Measurements from ENCODE around the gene IGLL1.
A peak's percentile ranks its signal among the peaks of the same experiment; 100 is the strongest.
"Not testable (repeated sequence)": the region's sequence is repeated elsewhere in the genome, so short reads cannot be mapped to it uniquely, and the experiment has no call there.

The IGLL1 gene

GRCh38 chr22:23591201-23591791, 11.2 kb upstream of the IGLL1 start:
- peak; percentile 13 to 32 (median 26) for DNase-seq

- DNase-seq: no peak
These were observed 3.7 kb upstream of the IGLL1 start for GRCh38 chr22:23583836-23584235.

DNA sequence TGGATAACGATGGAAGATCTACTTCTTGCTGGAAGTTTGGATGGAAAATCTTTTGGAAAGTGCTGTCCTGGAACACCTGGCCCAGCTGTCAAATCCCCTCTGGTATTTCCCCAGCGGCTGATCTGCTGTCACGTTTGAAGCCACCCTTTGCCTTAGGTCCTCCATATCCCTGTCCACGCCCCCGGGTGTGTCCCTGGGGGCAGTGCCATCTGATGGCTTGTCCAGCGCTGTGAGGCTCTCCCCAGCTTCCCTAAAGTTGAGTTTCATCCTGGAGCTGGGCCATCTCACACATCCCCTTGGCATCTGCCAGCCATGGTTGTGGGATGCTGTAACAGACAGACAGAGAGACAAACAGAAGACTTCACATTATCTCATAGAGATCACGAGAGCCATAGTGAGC, 3.1 kb upstream of the IGLL1 start:
- no peak for DNase-seq

GRCh38 chr22:23581260-23581650, 1.2 kb upstream of the IGLL1 start:
- no peak for DNase-seq

DNA sequence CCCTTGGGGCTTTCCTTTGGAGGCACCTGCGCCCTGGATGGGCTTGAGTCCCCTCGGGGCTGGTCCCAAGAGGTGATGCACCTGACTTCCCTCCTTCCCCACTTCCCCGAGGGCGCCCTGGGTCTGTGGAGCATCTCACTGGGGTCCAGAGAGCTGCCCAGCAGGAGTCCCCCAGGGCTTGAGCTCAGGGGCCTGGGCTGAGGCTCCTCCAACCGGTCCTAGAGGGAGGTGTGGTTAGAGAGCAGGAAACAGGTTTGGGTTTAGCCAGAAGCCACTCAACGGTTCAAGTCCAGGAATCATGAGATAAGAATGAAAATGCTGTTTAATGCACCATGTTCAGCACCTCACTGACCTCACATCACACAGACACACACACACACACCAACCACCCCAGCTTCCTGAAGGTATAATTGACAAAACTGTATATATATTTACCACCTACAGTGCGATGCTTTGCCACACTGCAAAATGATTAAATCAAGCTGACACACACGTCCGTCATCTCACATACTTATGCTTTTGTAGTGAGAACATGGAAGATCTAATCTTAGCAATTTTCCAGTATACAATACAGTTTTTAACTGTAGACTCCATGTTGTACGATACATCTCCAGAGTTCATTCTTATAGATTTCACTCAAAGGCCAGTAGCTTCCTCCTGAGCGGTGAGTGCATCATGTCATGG, 628 bp upstream of the IGLL1 start:
- no peak for DNase-seq

- DNase-seq: no peak
These were observed 810 bp downstream of the IGLL1 start for GRCh38 chr22:23579280-23579679.

DNA sequence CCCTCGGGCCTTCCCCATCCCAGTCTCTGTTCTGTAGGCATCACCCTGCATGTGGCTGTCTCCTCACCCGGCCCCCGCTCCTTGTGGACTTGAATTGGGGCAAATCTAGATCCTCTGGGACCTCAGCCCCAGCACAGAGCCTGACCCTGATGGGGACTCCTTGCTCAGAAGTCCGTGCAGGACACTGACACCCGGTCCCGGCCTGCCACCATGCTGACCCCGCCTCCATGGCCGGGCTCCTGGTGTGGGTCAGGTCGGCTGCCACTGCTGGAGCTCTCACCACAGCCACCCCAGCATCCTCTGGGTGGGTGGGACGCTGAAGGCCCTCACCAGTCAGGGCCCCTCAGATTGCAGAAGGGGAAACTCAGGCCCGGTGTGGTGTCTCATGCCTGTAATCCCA, 1.8 kb downstream of the IGLL1 start:
- DNase-seq: no peak

- no peak for DNase-seq
These were observed 3.4 kb downstream of the IGLL1 start for GRCh38 chr22:23576681-23577080.

GRCh38 chr22:23575601-23576000, 4.5 kb downstream of the IGLL1 start:
- DNase-seq: no peak

DNA sequence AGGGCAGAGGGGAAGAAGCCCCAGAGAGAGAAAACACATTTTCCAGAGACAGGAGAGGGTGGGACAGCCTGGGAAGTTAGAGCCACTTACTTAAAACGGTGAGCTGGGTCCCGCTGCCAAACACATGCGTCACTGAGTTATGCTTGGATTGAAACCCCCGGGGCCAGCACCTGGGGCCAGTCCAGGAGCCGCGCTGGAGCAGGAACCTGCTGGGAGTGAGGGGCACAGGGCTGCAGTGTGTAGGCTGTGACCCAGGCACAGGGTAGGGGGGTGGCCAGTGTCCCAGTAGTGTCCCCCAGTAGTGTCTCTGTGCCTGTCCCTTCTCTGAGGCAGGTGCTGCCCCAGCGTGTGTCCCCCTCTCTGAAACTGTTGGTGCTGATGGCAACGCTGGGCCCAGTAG, 5.2 kb downstream of the IGLL1 start:
- no peak for DNase-seq

DNA sequence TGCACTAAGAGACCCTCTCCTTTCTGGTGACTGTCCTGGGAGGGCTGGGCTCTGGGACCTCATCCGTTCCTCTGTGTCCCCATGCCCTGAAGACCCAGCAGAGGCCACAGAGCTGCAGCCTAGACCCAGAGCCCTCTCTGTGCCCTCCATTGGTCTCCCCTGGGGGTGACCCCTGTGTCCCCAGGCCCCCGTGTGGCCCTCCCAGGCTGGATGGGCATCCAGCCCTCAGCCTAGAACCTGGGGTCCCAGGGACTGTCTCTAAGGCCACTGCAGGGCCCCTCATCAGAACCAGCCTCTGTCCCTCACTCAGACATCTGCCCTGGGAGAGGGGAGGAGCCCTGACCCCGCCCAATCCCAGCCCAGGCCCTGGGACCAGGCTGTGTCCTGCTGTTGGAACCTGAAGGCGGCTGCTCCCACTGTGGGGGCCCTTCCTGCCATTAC, 5.7 kb downstream of the IGLL1 start:
- no peak for DNase-seq

GRCh38 chr22:23573701-23574235, 6.3 kb downstream of the IGLL1 start:
- not testable (repeated sequence) for DNase-seq

GRCh38 chr22:23573106-23573505, 7.0 kb downstream of the IGLL1 start:
- not testable (repeated sequence) for DNase-seq

GRCh38 chr22:23571486-23571885, 8.6 kb downstream of the IGLL1 start:
- DNase-seq: no peak

DNA sequence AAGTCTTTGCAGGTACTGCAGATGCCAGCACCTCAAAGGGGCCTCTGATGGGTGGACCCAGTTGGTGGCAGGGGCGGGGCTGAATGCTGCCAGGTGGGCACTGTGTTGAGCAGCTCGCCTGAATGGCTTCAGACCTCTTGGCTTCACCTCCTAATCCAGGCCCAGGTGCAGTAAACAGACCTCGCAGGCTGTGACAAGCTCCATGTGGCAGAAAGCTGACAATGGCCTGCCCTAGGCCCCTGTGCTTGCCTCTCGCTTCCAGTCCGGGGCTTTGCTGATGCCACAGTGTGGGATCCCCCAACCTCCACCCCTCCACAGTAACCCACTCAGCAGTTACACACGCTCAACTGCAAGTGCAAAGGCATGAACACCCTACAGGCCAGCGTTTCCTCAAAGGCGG, 9.4 kb downstream of the IGLL1 start:
- DNase-seq: no peak

DNA sequence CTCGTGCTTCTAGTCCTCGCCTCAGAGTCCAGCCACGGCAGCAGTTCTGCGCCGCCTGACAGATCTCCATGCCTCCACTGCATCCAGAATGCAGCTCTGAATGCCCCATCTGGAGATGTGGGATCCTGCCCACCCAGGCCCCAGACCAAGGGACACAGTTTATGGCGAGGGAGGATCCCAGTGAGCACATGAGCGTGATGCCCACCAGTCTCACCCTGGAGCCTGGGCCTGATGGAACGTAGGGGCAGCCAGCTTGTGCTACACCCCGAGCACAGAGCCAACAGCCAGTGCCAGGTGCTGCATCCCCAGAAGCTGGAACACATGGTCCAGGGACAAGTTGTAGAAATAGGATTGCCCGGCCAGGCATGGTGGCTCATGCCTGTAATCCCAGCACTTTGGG, 10.4 kb downstream of the IGLL1 start:
- no peak for DNase-seq

DNA sequence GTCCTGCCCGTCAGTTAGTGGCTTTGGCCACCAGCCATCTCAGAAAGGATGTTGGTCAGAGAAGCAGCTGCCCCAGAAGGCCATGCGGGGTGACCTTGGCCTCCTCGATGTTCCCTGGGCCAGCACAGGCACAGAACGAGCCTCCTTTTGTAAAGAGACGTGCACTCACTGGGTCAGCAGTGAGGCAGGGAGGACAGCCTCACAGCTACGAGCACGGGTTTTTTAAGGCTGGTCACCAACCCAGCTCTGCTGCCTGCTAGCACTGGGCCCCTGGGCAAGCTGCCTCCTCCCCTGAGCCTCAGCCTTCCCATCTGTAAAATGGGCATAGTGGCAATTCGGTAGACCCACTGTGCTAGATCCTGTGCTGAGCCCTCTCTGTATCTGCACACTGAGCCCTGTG, 10.8 kb downstream of the IGLL1 start:
- DNase-seq: no peak

DNA sequence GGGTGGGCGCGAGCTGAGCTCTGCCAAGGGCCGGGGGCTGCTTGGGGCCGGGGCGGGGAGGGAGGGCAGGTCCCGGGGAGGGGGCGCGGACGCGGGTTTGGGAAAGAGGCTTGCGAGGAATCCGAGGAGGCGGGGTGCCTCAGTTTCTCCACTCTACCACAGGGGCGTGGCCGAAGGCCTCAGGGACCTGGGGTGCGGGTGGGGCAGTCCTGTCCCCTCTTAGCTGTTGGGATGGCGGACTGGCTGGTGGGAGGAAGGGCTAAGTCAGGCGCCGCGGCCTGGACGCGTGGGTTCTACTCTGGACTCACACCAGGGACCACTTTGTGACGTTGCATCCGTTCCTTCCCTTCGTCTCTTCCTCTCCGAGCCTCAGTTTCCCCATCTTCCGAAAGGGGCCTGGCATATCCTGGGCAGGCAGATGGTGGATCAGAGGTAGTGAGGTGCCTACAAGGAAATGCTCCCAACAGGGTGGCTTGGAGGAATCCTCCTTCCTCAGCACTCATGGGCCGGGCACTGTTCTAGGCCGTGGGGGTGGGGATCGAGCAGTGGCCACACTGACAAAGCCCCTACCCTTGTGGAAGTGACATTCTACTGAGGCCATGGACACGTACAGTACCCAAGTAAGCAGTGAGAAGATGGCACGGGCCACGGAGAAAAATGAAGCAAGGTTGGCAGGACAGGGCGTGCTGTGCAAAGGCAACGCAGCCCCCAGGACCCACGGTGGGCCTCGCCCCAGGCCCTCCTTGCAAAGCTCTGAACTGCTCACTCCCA, 13.2 kb downstream of the IGLL1 start:
- DNase-seq: no peak

GRCh38 chr22:23565915-23566704, 14.0 kb downstream of the IGLL1 start:
- no peak for DNase-seq

DNA sequence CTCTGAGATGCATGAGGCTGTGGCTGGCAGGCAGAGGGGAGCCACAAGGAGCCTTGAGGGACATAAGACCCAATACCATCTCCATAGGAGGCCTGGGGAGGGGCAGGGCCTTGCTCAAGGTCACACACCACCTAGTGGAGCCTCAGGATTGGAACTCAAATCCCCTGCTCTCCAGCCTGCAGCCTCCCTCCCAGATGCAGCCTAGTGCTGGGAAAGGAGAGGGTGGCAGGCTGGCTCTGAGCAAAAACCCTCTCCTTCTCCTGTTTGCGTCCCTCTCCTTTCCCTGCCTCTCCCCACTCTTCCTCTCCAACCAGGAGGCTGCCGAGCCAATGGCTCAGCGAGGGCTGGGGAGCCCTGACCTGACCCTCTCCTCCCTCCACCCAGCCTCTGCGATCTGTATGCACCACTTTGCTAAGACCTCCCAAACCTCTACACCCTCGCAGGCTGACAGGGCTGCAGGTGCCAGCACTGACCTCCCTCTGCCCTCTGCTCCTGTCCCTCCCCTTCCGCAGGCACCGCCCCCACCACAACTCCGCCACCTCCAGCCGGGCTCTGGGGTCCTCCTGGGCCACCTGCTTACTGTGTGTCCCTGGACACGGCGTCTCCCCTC, 14.7 kb downstream of the IGLL1 start:
- DNase-seq: no peak

- no peak for DNase-seq
These were observed 15.8 kb downstream of the IGLL1 start for GRCh38 chr22:23564276-23564675.

- no peak for DNase-seq
These were observed 17.0 kb downstream of the IGLL1 start for GRCh38 chr22:23563111-23563510.

GRCh38 chr22:23562186-23562585, 17.9 kb downstream of the IGLL1 start:
- no peak for DNase-seq
